HG03280 (cell line): ENCODE results near the gene PIAS1.

Experiments
- ATAC-seq: cut with Tn5 transposase; IDR thresholded peaks from one replicate; pipeline ENCODE4 v1.9.1; 2021; ENCODE audit warnings: mild to moderate bottlenecking, moderate library complexity; ENCODE audit not compliant: unreplicated experiment

PIAS1 gene

DNA sequence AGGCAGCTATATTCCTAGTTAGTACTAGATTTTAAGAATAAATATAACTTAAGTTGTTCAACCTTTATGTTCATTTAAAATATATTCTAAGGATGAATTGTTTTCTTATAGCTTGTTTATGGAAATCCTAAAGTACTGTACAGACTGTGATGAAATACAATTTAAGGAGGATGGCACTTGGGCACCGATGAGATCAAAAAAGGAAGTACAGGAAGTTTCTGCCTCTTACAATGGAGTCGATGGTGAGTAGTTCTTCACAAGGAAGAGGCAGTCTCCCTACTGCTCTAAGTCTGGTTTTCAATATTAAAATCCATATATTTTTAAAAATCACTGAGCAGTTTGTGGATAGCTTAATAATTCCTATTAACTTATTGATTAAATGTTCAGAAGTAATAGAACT, 121.4 kb downstream of the PIAS1 start:
- no peak for ATAC-seq

DNA sequence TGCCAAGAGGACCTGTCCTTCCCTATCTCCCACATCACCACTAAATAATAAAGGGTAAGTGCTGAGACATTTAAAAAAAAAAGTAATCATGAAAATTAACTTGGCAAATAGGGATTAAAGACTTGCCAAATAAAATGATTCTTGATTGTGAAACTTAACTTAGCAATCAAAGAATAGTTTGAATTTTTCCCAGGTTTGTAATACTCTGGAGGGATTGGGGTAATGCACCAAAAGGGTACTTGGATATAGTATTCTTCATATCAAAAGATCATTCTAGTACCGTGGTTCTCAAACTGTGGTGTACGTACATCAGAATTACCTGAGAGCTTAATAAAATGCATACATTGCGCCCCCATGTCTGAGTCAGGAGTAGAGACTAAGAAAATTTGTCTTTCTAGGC, 122.5 kb downstream of the PIAS1 start:
- ATAC-seq = no peak

DNA sequence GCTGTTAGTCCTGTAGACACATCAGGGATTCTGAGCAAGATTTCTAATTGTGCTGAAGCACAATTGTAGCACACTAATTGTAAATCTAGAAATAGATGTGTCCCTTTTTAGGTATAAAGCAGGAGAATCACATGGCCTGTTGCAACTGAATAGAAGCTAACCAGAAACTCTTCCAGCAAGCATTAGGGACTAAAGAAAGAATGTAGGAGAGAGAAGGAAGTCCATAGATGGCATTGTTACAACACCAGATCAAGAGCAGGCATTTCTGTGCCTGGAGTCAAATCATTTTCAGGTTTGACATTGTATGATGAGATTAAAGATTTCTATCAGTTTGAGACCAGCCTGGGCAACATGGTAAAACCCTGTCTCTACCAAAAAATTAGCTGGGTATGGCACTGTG, 123.6 kb downstream of the PIAS1 start:
- ATAC-seq = no peak

DNA sequence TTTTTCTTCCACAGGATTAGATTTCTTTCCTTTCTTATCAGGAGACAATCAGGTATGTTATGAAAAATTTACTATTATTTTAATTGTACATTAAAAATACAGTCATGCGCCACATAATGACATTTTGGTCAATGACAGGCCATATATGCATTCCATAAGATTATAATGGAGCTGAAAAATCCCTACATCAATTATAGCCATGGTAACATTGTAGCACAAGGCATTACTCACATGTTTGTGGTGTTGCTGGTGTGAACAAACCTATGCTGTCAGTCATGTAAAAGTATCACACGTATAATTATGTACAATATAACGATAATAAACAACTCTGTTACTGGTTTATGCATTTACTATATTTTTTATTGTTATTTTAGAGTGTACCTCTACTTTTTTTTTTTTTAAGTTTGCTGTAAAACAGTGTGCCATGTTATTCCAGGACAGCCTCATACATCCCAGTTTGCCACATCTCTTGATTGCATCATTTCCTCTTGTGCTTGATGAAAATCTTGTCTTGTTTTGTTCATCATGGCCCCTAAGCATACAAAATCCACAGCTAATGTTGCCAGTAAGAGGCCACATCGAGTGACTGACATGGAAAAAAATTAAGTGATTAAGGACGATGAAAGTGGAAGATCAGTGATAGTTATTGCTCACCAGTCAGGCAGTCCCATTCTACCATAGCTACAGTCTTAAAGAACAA, 129.7 kb downstream of the PIAS1 start:
- ATAC-seq = no peak

DNA sequence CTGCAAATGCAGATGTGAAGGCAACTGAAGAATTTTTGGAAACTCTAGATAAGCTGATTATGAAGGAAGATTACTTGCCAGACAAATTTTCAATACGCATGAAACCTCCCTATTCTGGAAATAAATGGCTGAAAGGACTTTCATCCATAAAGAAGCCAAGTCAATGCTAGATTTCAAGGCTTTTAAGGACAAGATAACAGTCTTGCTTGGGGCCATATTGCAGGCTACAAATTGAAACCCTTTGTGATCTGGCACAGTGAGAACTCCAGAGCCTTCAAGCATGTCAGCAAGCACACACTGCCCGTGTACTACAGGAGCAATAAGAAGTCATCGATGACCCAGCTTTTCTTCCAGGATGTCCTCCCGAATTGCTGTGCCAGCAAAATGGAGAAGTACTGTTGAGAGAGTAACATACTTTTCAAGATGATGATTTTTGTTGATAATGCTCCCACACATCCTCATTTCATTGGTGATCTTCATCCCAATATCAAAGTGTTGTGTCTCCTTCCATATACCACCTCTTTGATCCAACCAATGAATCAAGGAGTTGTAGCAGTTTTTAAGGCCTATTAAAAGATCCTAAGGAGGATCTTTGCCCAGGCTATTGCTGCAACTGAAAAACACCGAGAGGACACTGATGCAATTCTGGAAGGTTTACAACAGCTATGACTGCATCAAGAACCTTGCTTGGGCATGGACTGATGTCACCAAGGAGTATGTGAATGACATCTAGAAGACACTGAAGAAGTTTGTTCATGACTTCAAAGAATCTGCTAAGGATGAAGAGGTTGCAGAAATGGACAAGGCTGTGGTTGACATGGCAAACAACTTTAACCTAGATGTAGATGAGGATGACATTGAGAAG, 130.7 kb downstream of the PIAS1 start:
- ATAC-seq = no peak

DNA sequence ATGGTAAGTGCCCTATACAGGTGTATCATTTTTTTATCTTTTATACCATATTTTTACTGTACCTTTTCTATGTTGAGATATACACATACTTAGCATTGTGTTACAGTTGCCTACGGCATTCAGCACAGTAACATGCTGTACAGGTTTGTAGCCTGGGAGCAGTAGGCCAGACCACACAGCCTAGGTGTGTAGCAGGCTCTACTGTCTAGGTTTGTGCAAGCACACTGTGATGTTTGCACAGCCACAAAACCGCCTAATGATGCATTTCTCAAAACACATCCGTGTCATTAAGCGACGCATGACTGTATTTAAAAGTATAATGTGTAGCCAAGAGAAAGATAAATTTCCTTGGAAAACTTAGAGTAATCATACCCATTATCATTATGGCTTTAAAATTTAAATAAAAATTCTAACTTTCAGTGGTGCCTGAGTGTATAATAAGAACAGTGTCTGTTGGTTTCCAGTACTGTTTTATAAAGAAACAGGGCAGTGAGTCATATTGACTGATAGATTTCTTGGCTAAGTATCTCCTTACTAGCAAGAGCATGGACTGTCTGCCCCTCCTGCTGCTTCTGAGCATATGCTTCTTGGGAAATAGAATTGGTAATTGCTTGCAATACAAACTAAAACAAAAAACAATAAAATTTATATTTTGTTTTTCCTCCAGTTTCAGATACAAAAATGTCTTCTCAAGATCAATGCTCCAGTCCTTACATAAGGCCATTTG, 132.7 kb downstream of the PIAS1 start:
- ATAC-seq = no peak

DNA sequence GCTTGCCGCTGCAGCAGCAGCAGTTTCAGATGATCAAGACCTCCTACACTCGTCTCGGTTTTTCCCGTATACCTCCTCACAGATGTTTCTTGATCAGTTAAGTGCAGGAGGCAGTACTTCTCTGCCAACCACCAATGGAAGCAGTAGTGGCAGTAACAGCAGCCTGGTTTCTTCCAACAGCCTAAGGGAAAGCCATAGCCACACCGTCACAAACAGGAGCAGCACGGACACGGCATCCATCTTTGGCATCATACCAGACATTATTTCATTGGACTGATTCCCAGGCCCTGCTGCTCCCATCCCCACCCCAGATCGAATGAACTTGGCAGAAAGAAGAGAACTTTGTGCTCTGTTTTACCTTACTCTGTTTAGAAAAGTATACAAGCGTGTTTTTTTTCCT, 133.4 kb downstream of the PIAS1 start:
- ATAC-seq = no peak

DNA sequence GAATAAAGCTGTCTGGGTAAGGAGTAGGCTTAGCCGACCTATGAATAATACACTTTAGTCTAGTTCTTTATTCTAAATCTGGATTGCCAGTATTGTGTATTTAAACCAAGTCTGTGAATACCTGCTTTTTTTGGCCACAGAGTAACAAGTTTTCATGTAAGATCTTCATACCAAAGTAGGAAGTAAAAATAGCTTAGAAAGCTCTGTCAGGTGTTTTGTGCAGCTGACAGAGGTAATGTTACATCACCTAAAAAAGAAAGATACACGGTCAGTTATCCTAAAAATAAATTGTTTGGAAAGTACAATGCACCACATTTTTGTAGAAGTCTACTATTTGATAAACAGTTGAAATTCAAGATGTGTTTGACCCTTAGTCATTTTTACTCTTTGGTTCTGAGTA, 134.5 kb downstream of the PIAS1 start:
- ATAC-seq = no peak

DNA sequence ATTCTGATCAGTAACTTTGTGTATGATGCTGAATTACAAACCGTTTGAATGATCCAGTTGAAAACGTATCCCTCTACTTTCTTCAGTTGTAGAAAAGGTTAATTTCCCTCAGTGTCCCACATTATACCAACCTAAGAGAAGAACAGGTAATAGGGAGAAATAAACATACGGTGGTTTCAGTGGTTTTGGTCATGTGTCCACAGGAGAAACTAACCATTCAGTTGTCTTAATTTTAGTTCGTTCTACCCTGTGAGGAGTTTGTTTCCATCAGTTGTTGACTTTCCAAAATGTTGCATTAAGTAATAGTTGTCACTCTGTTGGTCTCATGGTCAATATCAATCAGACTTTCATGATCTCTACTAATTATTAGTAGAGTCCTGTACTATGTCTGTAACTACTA, 135.9 kb downstream of the PIAS1 start:
- no peak for ATAC-seq

DNA sequence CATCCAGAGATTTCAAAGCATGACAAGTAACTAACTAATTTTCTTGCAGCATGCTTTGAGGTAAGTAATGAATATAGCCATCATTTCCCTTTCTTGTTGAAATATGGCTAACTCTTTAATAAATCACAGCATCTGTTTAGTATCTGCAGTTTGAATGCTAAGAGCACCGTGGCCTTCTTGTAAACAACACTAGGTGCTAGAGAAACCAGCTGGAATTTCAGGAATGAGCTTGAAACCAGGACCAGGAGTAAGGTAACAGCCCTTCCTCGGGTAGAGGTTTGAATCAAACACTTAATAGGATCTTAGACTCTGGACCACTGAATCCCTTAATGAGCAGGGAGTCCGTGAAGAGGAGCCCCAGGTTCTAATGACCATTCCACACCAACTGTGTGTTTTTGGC, 137.4 kb downstream of the PIAS1 start:
- ATAC-seq = no peak

DNA sequence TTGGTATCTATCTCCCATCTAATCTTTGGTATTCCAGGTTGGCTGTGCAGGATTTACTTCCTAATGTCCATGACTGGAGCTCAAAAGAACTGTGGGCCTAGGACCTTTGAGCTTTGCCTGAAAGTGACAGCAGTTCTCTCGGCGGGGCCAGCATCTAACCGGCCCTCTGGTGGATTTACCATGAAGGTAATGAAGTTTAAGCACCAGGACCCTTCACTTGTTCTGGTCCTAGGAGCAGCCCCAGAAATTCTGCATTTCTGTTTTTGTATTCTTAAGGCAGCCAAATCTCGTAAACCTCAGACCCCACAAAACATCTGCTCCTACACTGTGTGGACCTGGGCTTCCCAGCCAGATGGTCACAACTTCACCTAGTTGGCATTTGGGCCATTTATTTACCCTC, 138.0 kb downstream of the PIAS1 start:
- ATAC-seq = no peak

DNA sequence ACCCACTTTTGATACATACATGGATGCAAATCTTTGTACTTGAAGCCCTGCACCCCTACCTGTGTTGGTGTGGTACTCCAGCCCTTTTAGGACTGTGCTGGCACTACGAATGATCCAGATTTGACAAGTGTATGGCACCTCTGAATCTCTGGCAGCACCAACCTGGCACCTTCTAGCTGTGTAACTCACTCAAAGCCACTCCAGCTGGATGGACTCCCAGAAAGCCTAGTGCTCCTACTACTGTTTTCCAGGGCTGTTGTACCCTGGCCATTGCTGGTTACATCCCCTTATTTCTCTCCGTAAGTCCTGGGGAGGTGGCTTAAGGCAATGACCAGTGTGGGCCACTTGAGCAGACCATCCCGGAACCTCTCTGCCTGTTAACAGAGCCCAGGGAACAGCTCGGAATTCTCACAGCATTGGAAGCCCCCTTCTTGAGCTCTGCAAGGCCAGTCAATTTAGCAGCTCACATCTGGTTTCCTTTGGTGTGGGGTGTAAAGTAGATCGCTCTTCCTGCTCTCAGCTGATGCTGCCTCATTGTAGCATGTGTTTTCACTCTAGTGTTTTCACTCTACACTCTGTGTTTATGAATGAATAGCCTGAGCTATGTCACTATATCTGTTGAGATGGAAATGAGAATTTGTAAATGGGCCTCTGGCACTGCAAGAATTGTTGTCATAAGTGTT, 138.8 kb downstream of the PIAS1 start:
- no peak for ATAC-seq

DNA sequence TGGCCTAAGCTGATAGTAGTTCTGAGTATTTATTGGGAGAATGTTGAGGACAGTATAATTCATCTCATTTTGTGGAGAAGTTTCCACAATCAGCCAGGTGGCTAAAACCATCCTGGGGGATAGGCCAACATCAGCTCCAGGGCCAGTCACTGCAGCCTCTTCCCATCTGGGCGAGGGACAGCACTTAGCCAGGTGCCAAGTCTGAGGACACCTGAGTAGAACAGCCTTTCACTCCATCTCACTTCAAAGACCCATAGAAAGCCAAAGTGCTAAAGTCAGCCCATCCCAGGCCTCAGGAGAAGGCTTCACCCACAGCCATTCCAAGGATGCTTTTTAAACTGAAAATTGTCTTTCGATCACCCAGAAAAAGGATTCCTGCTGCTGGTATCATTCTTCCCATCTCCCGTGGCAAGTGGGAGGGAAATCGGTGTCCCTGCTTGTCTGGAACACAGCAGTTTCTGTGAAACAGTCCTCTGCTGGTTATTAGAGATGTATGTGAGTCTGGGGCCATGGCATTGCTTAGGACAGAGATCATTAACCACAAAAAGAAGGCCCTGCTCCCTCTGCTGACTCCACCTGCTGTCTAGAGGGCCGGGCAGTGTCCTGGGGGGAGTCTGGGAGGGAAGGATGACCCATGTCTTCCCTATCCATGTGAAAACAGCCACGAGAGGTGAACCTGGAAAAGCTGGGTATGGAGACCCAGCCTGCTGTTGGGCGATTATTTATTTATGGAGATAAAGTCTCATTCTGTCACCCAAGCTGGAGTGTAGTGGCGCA, 141.4 kb downstream of the PIAS1 start:
- no peak for ATAC-seq

DNA sequence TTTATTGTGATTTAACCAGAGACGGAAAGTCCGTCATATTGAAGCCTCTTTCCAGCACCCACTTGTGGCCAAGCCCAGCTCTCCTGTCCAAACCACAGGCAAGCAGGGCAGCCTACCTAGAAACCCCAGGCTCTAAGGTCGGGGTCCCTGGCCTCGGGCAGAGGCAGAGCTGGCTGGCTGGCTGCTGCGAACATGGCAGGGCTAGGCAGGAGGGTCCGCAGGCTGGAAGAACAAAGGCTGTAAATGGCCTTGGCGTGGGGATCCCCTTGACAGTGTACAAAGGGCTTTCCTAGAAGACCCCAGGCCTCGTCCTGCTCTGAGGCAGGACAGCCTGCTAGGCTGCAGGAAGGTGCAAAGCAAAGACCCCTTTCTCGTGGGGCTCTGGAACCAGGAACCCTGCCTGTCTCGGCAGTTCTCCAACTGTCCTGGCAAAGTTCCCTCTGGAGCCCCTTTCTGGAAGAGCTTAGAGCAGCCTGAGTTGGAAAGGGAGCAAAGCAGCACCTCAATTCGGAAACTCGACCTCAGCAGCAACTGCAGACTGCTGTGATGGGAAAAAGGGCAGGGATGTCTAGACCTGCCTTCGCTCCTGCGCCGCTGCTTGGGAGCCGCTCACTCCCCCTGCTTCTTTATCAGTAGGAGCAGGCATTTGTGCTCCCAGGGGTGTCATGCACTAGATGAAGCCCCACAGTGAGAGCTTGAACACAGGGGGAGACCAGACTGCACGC, 142.5 kb downstream of the PIAS1 start:
- ATAC-seq = no peak

DNA sequence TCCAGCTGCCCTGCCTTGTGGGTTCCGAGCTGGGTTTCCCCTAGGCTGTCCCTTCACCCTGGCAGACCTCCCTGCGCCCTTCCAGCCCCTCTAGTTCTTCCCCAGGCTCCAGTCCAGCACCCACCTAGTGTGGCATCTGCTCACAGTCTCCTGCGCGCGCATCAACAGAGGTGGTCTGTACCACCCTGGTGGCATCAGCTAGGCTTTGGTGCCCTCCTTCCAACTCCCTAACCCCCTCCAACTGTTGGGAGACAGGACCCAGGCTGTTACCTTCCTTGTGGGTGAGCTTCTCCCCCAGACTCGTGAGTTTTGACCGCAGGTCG, 143.0 kb downstream of the PIAS1 start:
- no peak for ATAC-seq

DNA sequence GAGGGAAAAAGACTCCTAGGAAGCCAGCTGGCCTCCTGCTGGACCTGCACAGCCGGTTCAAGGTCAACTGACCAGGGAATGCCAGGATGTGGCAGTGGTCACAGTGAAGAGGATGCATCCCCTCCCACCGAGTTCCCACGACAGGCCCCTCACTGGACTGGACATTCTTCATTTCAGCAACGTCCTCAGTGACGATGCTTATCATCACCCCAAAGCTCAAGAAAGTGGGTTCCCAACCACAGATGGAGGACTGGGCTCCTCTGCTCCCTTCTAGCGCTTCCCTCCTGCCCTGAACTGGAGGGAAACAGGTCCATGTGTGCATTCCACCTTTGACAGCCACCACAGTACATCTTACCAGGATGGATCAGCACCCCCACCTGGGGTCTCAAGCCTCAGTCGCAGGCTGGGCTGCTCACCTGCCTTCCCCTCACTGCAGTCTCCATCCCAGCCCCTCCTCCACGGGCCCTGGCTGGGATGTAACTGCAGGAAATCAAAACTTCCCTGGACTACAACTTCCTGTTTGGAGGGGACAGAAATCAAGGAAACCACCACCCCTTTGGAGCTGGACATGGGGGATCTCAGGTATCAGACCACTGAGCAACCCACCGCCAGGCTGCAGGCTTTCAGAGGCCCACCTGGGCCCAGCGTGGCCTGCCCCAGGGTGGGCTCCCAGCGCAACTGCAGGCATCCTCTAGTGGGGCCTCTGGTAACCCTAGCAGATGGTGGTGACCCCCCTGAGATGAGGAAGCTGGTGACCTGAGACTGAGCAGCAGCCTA, 143.7 kb downstream of the PIAS1 start:
- ATAC-seq = no peak

DNA sequence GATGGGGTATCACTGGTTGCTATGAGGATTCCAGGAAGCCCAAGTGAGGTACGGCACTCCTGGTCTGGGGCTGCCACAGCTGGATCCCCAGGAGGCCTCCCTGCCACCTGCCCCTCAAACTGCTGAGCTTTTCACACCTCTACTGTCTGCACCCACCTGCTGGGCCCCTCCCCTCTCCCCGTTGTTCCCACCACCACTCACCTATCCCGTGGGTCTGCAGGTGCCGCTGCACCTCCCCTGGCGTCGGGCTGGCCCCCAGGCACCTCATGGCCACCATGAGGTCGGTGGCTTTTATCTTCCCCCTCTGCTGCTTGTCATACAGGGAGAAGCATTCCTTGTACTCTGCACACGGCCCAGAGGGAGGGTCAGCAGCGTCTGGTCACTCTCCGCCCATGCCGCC, 145.2 kb downstream of the PIAS1 start:
- no peak for ATAC-seq

DNA sequence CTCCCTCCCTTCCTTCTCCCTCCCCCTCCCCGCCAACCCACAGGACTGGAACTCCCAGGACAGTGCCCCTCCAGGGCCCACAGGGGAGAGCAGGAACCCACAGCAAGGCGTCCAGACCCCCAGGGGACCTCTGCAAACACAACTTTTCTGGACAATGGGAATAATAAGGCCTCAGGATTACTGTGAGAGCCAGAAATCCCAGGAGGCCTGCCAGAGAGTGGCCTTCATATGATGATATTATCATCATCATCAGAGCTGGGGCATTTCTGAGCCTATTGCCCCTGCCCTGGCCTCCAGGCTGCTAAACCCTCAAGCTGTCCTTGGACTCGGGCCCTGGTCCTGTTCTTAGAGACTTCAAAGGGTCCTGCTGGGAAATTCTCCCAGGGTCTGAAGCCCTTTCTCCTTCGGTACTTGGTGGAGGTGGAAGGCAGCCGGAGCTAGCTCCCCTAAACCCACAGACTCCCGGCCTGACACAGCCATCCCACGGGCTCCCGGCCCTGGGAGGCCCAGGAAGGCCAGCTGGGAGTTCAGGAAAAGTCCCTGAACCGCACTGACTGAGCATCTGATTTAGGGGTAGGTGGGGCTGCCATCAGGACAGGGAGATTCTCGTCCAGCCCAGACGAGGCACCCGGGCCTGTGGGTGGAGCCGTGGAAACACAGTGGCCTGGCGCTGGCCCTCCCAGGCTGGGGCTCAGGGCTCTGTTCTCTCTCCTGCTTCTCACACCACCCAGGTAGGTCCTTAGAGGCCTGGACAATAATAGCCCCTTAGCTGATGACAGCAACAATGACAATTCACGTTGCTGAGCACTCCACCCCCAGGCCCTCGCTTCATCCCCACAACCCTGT, 146.1 kb downstream of the PIAS1 start:
- no peak for ATAC-seq
